Liver (tissue), 9 donors: ENCODE results near the gene MOV10. TPM values are rescaled to one million over a fixed set of nuclear protein-coding genes. Genes with fewer than 3 reads are reported as not detected.

Source experiments
- DNase-seq: peaks from one replicate; pipeline ENCODE4 v3.0.0-alpha.2; 2017; ENCODE audit warnings: low spot score
- H3K27ac ChIP-seq, 2 donors: one replicate each; pipeline ENCODE4 v1.7.0; 2013; ENCODE audit warnings: inconsistent platforms in 2 of 2, low read length in 2 of 2, control low read depth in 1 of 2, low read depth in 1 of 2, mild to moderate bottlenecking in 1 of 2
- H3K27me3 ChIP-seq, 4 donors: one replicate each; pipeline versions ENCODE4 v1.6.1 to v1.7.0; 2013; ENCODE audit warnings: low read length in 3 of 4, inconsistent platforms in 1 of 4, mild to moderate bottlenecking in 1 of 4, moderate library complexity in 1 of 4; ENCODE audit not compliant: control insufficient read depth in 4 of 4, insufficient read depth in 4 of 4
- H3K36me3 ChIP-seq, 4 donors: one replicate each; pipeline versions ENCODE4 v1.6.1 to v1.7.0; 2013; ENCODE audit warnings: low read length in 3 of 4, mild to moderate bottlenecking in 3 of 4, low read depth in 1 of 4, moderate library complexity in 1 of 4; ENCODE audit not compliant: control insufficient read depth in 4 of 4, insufficient read depth in 3 of 4
- H3K4me1 ChIP-seq, 4 donors: one replicate each; pipeline versions ENCODE4 v1.6.1 to v1.7.0; 2013; ENCODE audit warnings: low read length in 3 of 4, mild to moderate bottlenecking in 3 of 4, moderate library complexity in 1 of 4; ENCODE audit not compliant: control insufficient read depth in 4 of 4, insufficient read depth in 4 of 4
- H3K4me3 ChIP-seq, 3 donors: one replicate each; pipeline versions ENCODE4 v1.6.1 to v1.7.0; 2013; ENCODE audit warnings: low read length in 3 of 3, control low read depth in 1 of 3, low read depth in 1 of 3, mild to moderate bottlenecking in 1 of 3
- H3K9ac ChIP-seq, 2 donors: one replicate each; pipeline ENCODE4 v1.7.0; 2013; ENCODE audit warnings: low read length in 2 of 2, mild to moderate bottlenecking in 2 of 2, moderate library complexity in 2 of 2, control low read depth in 1 of 2, low read depth in 1 of 2
- H3K9me3 ChIP-seq, 4 donors: one replicate each; pipeline versions ENCODE4 v1.6.1 to v1.7.0; 2013; ENCODE audit warnings: low read length in 3 of 4; ENCODE audit not compliant: control insufficient read depth in 4 of 4
- ATF3 ChIP-seq: IDR thresholded peaks from 2 replicates; pipeline ENCODE4 v1.6.1; 2016; ENCODE audit warnings: antibody characterized with exemption
- CTCF ChIP-seq: fragments of 150-350 bp; IDR thresholded peaks from 2 replicates; pipeline ENCODE4 v1.5.1; 2017; ENCODE audit warnings: improper control_type of control experiment, low read depth, low read length; ENCODE audit not compliant: missing input control
- EGR1 ChIP-seq, 2 donors: IDR thresholded peaks; 2 replicates each; pipeline ENCODE4 v1.6.1; 2016 to 2018; ENCODE audit warnings: antibody characterized with exemption in 2 of 2, low read depth in 2 of 2
- FOXA1 ChIP-seq: IDR thresholded peaks from 2 replicates; pipeline ENCODE4 v1.6.1; 2016; ENCODE audit warnings: antibody characterized with exemption
- FOXA2 ChIP-seq: IDR thresholded peaks from 2 replicates; pipeline ENCODE4 v1.6.1; 2016; ENCODE audit warnings: antibody characterized with exemption
- GABPA ChIP-seq, 2 donors: IDR thresholded peaks in 1 of 2; conservative IDR thresholded peaks in 1 of 2; 2 replicates each; pipeline ENCODE4 v1.6.1; 2016; ENCODE audit warnings: antibody characterized with exemption in 2 of 2, mild to moderate bottlenecking in 1 of 2, moderate library complexity in 1 of 2
- HNF4A ChIP-seq, 2 donors: conservative IDR thresholded peaks; 2 replicates each; pipeline ENCODE4 v1.6.1; 2016; ENCODE audit warnings: antibody characterized with exemption in 2 of 2, mild to moderate bottlenecking in 2 of 2
- HNF4G ChIP-seq: IDR thresholded peaks from 2 replicates; pipeline ENCODE4 v1.6.1; 2016; ENCODE audit warnings: antibody characterized with exemption
- JUND ChIP-seq, 2 donors: IDR thresholded peaks; 2 replicates each; pipeline ENCODE4 v1.6.1; 2016; ENCODE audit warnings: antibody characterized with exemption in 2 of 2
- NR2F2 ChIP-seq: IDR thresholded peaks from 2 replicates; pipeline ENCODE4 v1.6.1; 2016; ENCODE audit warnings: antibody characterized with exemption
- RAD21 ChIP-seq, 2 donors: IDR thresholded peaks; 2 replicates each; pipeline ENCODE4 v1.6.1; 2016; ENCODE audit warnings: antibody characterized with exemption in 2 of 2, mild to moderate bottlenecking in 2 of 2
- REST ChIP-seq: IDR thresholded peaks from 2 replicates; pipeline ENCODE4 v1.6.1; 2016; ENCODE audit warnings: antibody characterized with exemption, mild to moderate bottlenecking
- RXRA ChIP-seq, 2 donors: IDR thresholded peaks; 2 replicates each; pipeline ENCODE4 v1.6.1; 2017 to 2018; ENCODE audit warnings: antibody characterized with exemption in 2 of 2, mild to moderate bottlenecking in 1 of 2
- SP1 ChIP-seq: IDR thresholded peaks from 2 replicates; pipeline ENCODE4 v1.6.1; 2018; ENCODE audit warnings: antibody characterized with exemption, mild to moderate bottlenecking
- TAF1 ChIP-seq: conservative IDR thresholded peaks from 2 replicates; pipeline ENCODE4 v1.6.1; 2016; ENCODE audit warnings: antibody characterized with exemption, mild to moderate bottlenecking
- YY1 ChIP-seq: IDR thresholded peaks from 2 replicates; pipeline ENCODE4 v1.6.1; 2016; ENCODE audit warnings: antibody characterized with exemption, mild to moderate bottlenecking
- WGBS: extraction: QIAGEN DNeasy Blood & Tissue Kit; methylation state at CpG from one replicate; pipeline ENCODE4 v1.1.7; 2013; 5-methylcytosine and 5-hydroxymethylcytosine counted together
- polyA plus RNA-seq, 2 donors: library from polyadenylated mRNA; stranded (reverse) in 1 of 2; unstranded in 1 of 2; fragments of 200-250 nt in 1 of 2; fragments of >200 nt in 1 of 2; fragmentation: Nextera tagmentation in 1 of 2; extraction: Ambion mirVana in 1 of 2; gene quantifications; one replicate each; pipeline versions ENCODE4 v1.2.1 to v1.2.3, GENCODE V29; 2013 to 2015
- total RNA-seq, 2 donors: library from RNA; depleted of rRNA; stranded (reverse); fragments of >200 nt; gene quantifications; one replicate each; pipeline ENCODE4 v1.2.3, GENCODE V29; 2014
- donor health status: healthy.
- donor health status: healthy.
- donor health status: healthy.
- donor health status: healthy.
- donor health status: healthy.

MOV10 gene
- total and polyA plus RNA-seq, 4 donors: 32.0 to 36.8 (median 33.7) TPM

GRCh38 chr1:112625696-112626095, 48.8 kb upstream of the MOV10 start:
- no peak overlapping the region for H3K27ac ChIP-seq
- H3K4me3 ChIP-seq: no peak overlapping the region
- H3K27me3 ChIP-seq: no peaks in the 10 kb centered on the region
- 94% methylated on average over 2 of the region's 2 CpGs for WGBS
- no peaks in the 10 kb centered on the region for H3K9me3 ChIP-seq
- DNase-seq: peak; percentile 37
- no peak overlapping the region for H3K9ac ChIP-seq
- H3K36me3 ChIP-seq: no peaks in the 10 kb centered on the region
- peaks cover 5 to 9% (median 6%) of the 10 kb centered on the region in 4 donors for H3K4me1 ChIP-seq
- no peak for TF ChIP-seq EGR1 (IDR thresholded peaks at IDR 0.05; ENCODE audit: low read depth in 2 of 2)

- no peaks in the 10 kb centered on the region for H3K27me3 ChIP-seq
- H3K9ac ChIP-seq: no peak overlapping the region
- TF ChIP-seq RXRA (IDR thresholded peaks at IDR 0.05) (no peak), HNF4G (no peak), HNF4A (conservative IDR thresholded peaks at IDR 0.05) (no peak), TAF1 (no peak), JUND (IDR thresholded peaks at IDR 0.05) (no peak), YY1 (no peak), FOXA1 (no peak), RAD21 (IDR thresholded peaks at IDR 0.05) (no peak), EGR1 (IDR thresholded peaks at IDR 0.05; ENCODE audit: low read depth in 2 of 2) (no peak), ATF3 (no peak), FOXA2 (no peak)
- no peaks in the 10 kb centered on the region for H3K9me3 ChIP-seq
- H3K27ac ChIP-seq: no peak overlapping the region
- 97% methylated on average over 5 of the region's 5 CpGs for whole genome bisulfite sequencing
- no peak for DNase-seq
- H3K4me1 ChIP-seq: peaks cover 0 to 6% (median 2%) of the 10 kb centered on the region in 4 donors
- H3K4me3 ChIP-seq: no peak overlapping the region
- no peaks in the 10 kb centered on the region for H3K36me3 ChIP-seq
Observed at GRCh38 chr1:112626193-112626592, 48.3 kb upstream of the MOV10 start.

- no peaks in the 10 kb centered on the region for H3K36me3 ChIP-seq
- DNase-seq: no peak
- H3K4me1 ChIP-seq: peaks cover 0 to 6% (median 1%) of the 10 kb centered on the region in 4 donors
- H3K27ac ChIP-seq: no peak overlapping the region
- H3K9ac ChIP-seq: no peak overlapping the region
- H3K27me3 ChIP-seq: no peaks in the 10 kb centered on the region
- H3K4me3 ChIP-seq: no peak overlapping the region
- TF ChIP-seq NR2F2: no peak
- no peak for TF ChIP-seq JUND (IDR thresholded peaks at IDR 0.05)
- TF ChIP-seq CTCF: no peak
- no peak for TF ChIP-seq GABPA (IDR thresholded peaks at IDR 0.05 in 1 of 2, conservative IDR thresholded peaks at IDR 0.05 in 1 of 2)
- TF ChIP-seq SP1: no peak
- no peak for TF ChIP-seq REST
- TF ChIP-seq HNF4A (conservative IDR thresholded peaks at IDR 0.05): no peak
- no peaks in the 10 kb centered on the region for H3K9me3 ChIP-seq
Observed at GRCh38 chr1:112626887-112627286, 47.6 kb upstream of the MOV10 start.
